Measurements from ENCODE around the gene SORCS1. TPM values are rescaled to one million over a fixed set of nuclear protein-coding genes. Genes with fewer than 3 reads are reported as not detected.

The SORCS1 gene
- total RNA-seq, 4 donors from 2014 or later, result 34.3 to 85.0 (median 49.3) TPM

DNA sequence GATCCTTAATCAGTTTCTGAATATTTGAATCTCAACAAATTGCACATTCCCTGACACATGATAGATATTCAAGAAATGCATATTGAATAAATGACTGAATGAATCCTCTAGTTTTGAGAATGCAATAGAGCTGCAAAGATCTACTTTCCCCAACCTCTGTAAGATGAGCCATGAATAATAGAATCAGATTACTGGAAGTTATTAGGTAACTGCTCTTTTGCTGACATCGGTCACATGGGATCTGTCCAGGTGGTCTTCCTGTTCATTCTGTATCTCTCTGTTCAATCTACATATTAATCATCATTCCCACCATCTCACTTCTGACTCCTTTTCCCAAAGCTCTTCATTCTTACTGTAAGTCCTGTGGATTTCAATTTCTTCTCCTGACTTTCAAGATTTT is 638.7 kb downstream of the SORCS1 start:
- Histone ChIP-seq H3K9me3 (no peaks in the 10 kb centered on the region), H3K27me3 (no peaks in the 10 kb centered on the region), H3K4me1 (no peaks in the 10 kb centered on the region), H3K27ac (no peak overlapping the region), H3K4me3 (no peak overlapping the region), H3K36me3 (no peaks in the 10 kb centered on the region)
- 88 to 92% methylated on average over 1 of the region's 1 CpG for WGBS, 2 donors
- DNase-seq (ENCODE audit: low spot score in 2 of 2), result no peak
- TF ChIP-seq, protein P1, sequence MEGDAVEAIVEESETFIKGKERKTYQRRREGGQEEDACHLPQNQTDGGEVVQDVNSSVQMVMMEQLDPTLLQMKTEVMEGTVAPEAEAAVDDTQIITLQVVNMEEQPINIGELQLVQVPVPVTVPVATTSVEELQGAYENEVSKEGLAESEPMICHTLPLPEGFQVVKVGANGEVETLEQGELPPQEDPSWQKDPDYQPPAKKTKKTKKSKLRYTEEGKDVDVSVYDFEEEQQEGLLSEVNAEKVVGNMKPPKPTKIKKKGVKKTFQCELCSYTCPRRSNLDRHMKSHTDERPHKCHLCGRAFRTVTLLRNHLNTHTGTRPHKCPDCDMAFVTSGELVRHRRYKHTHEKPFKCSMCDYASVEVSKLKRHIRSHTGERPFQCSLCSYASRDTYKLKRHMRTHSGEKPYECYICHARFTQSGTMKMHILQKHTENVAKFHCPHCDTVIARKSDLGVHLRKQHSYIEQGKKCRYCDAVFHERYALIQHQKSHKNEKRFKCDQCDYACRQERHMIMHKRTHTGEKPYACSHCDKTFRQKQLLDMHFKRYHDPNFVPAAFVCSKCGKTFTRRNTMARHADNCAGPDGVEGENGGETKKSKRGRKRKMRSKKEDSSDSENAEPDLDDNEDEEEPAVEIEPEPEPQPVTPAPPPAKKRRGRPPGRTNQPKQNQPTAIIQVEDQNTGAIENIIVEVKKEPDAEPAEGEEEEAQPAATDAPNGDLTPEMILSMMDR (IDR thresholded peaks at IDR 0.05), result no peak
- no peak for TF ChIP-seq EP300 (IDR thresholded peaks at IDR 0.05)
- no peak for TF ChIP-seq POLR2A (IDR thresholded peaks at IDR 0.05)

Small RNA genes lying within 50 kb of the gene (small RNA-seq; reads per million reads assigned to genes)
- gene RNA5SP325, result 0.85 reads per million

All from tibial nerve (tissue), 4 donors.